GM12865 (cell line): ENCODE data around the gene FZR1.
A peak's percentile ranks its signal among the peaks of the same experiment; 100 is the strongest.

ENCODE experiments used
- DNase-seq: peaks from one replicate; pipeline ENCODE4 v3.0.0; 2010; ENCODE audit warnings: low read depth
- H3K4me3 ChIP-seq: 2 replicates; pipeline ENCODE4 v1.5.1; 2011; ENCODE audit warnings: mild to moderate bottlenecking, low read depth, low read length, control low read depth
- TF ChIP-seq, protein P1 (sequence below): IDR thresholded peaks from 2 replicates; pipeline ENCODE4 v1.5.1; 2011; ENCODE audit warnings: low read length, control low read depth, low read depth, inconsistent platforms; ENCODE audit not compliant: insufficient read depth; ENCODE audit errors: missing control alignments

Gene FZR1

DNA sequence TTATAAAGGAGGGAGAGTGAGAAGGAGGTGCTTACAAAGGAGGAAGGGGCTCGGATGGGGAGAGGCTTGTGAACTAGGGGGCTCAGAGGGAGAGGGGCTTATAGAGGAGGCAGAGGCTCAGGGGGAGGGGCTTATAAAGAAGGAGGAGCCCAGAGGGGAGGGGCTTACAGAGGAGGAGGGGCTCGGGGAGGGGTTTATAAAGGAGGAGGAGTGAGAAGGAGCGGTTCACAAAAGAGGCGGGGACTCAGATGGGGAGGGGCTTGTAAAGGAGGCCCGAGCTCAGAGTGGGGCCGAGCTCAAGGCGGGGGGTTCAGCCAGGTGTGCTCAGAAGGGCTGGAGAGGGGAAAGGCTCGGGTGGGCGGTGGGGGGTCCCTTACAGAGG, 26.3 kb upstream of the FZR1 start:
- TF ChIP-seq, protein P1, sequence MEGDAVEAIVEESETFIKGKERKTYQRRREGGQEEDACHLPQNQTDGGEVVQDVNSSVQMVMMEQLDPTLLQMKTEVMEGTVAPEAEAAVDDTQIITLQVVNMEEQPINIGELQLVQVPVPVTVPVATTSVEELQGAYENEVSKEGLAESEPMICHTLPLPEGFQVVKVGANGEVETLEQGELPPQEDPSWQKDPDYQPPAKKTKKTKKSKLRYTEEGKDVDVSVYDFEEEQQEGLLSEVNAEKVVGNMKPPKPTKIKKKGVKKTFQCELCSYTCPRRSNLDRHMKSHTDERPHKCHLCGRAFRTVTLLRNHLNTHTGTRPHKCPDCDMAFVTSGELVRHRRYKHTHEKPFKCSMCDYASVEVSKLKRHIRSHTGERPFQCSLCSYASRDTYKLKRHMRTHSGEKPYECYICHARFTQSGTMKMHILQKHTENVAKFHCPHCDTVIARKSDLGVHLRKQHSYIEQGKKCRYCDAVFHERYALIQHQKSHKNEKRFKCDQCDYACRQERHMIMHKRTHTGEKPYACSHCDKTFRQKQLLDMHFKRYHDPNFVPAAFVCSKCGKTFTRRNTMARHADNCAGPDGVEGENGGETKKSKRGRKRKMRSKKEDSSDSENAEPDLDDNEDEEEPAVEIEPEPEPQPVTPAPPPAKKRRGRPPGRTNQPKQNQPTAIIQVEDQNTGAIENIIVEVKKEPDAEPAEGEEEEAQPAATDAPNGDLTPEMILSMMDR = no peak
- peak; percentile 35 for DNase-seq
- H3K4me3 ChIP-seq = no peak overlapping the region

GRCh38 chr19:3480383-3481091, 25.6 kb upstream of the FZR1 start, which contains the start of gene SMIM24:
TSS of gene SMIM24 (minus strand) at chr19:3480525. CDS start at chr19:3480463, 62 bp downstream.
- no peak for DNase-seq
- TF ChIP-seq, protein P1 = no peak
- no peak within 1 kb of the TSS for H3K4me3 ChIP-seq

DNA sequence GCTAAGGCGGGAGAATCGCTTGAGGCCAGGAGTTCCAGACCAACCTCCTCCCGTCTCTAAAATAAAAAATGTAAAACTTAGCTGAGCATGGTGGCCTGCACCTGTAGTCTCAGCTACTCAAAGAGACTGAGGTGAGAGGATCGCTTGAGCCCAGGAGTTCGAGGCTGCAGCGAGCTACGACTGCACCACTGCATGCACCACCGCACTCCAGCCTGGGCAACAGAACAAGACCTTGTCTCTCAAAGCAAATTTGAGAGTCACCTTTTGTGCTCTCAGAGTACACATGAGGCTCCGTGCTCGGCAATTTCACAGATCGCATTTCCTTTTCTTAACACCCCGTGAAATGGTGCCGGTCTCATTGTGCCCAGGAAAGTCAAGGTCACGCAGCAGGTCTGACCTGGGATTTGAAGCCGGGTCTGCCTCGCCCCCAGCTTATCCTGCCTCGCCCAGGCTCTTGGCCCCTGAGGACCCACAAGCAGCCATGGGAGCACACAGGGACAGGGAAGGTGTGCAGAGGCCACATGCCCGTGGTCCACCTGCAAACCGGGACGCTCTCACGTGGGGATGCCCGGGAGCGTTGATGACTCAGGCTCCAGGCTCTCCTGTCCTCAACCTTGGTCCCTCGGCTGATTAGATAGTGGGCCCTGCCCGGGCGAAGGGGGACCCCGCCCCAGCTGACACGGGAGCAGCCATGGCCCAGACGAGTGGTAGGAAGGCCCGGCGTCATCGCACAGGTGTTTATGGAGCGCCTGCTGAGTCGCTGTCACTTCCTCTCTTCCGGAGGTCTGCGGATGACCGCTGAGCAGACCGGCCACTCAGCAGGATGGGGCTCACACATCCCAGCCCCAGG, 24.6 kb upstream of the FZR1 start:
- TF ChIP-seq, protein P1 = no peak
- H3K4me3 ChIP-seq = no peak overlapping the region

GRCh38 chr19:3482507-3483225, 23.4 kb upstream of the FZR1 start:
- TF ChIP-seq, protein P1 = no peak
- no peak for DNase-seq
- no peak overlapping the region for H3K4me3 ChIP-seq

More for the DNA sequence above, 24.6 kb upstream of the FZR1 start:
- no peak for DNase-seq

DNA sequence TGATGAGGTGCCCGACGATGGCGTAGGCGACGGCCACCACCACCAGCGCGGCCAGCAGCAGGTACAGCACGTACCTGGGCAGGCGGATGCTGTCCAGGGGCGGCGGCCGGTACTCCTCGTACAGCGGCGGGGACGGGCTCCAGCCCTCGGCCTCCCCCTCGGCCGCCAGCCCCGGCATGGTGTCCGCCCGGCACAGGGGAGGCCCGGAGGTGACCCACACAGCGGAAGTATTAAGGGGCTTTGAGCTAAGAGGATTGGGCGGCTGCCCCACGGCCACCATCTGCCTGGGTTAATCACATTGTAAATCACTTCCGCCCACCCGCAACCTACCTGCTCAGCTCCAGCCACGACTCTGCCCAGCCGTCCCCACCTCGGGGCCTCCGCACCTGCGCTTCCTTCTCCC, 22.9 kb upstream of the FZR1 start, which contains the start of gene SMIM44:
Gene SMIM44 (minus strand): TSS at position 216 of the 403 bp plus-strand sequence. CDS start 38 bp downstream, at position 178.
- TF ChIP-seq, protein P1 = no peak
- no peak for DNase-seq
- H3K4me3 ChIP-seq = no peak within 1 kb of the TSS

GRCh38 chr19:3491396-3492119, 14.6 kb upstream of the FZR1 start:
- no peak overlapping the region for H3K4me3 ChIP-seq
- no peak for DNase-seq
- TF ChIP-seq, protein P1 = no peak
